Endothelial cell of umbilical vein (primary cell): Measurements from ENCODE around the gene DAB2IP.

ENCODE experiments used
- CTCF ChIP-seq, 2 donors: IDR thresholded peaks; 1 replicate in 1 of 2; 2 replicates in 1 of 2; pipeline ENCODE4 v1.5.1; 2011; ENCODE audit warnings: low read length in 2 of 2, mild to moderate bottlenecking in 2 of 2, moderate library complexity in 2 of 2, control low read depth in 1 of 2, inconsistent platforms in 1 of 2, low read depth in 1 of 2; ENCODE audit not compliant: insufficient read depth in 1 of 2; ENCODE audit errors: extremely low read depth in 1 of 2
- EZH2 ChIP-seq: IDR thresholded peaks from 2 replicates; pipeline ENCODE4 v1.6.1; 2012; ENCODE audit warnings: borderline replicate concordance, low read depth, mild to moderate bottlenecking, moderate library complexity, low read length, inconsistent platforms; ENCODE audit not compliant: severe bottlenecking
- FOS ChIP-seq: IDR thresholded peaks from 2 replicates; pipeline ENCODE4 v1.6.1; 2011; ENCODE audit warnings: mild to moderate bottlenecking, low read length, moderate library complexity, borderline replicate concordance; ENCODE audit not compliant: insufficient read depth
- GATA2 ChIP-seq: IDR thresholded peaks from 2 replicates; pipeline ENCODE4 v1.7.0; 2011; ENCODE audit warnings: low read depth, mild to moderate bottlenecking, moderate library complexity, mixed read lengths, low read length; ENCODE audit not compliant: insufficient read length, insufficient read depth
- JUN ChIP-seq: IDR thresholded peaks from 2 replicates; pipeline ENCODE4 v1.6.1; 2011; ENCODE audit warnings: borderline replicate concordance, low read depth; ENCODE audit not compliant: insufficient read length, insufficient read depth
- MAX ChIP-seq: IDR thresholded peaks from 2 replicates; pipeline ENCODE4 v1.6.1; 2011; ENCODE audit not compliant: insufficient read depth, insufficient read length
- MYC ChIP-seq: IDR thresholded peaks from one replicate; pipeline ENCODE4 v1.6.1; 2011; ENCODE audit warnings: mild to moderate bottlenecking, low read depth, low read length
- POLR2A ChIP-seq: IDR thresholded peaks from 2 replicates; pipeline ENCODE4 v1.6.1; 2012; ENCODE audit warnings: low read depth, mild to moderate bottlenecking, control low read depth, low read length
- POLR2AphosphoS5 ChIP-seq: IDR thresholded peaks from 2 replicates; pipeline ENCODE4 v1.6.1; 2012; ENCODE audit warnings: low read depth, mild to moderate bottlenecking, control low read depth, low read length, moderate library complexity; ENCODE audit not compliant: insufficient read depth

GRCh38 chr9:121748727-121749423, 97.4 kb downstream of the DAB2IP start:
- TF ChIP-seq CTCF (IDR thresholded peaks at IDR 0.05; ENCODE audit: extremely low read depth in 1 of 2, insufficient read depth in 1 of 2, low read depth in 1 of 2, low read length in 2 of 2), result no peak
- TF ChIP-seq MAX, result no peak
- TF ChIP-seq EZH2, result no peak
- TF ChIP-seq POLR2A, result no peak
- TF ChIP-seq POLR2AphosphoS5, result no peak
- TF ChIP-seq FOS, result no peak
- TF ChIP-seq JUN, result no peak
- no peak for TF ChIP-seq MYC
- no peak for TF ChIP-seq GATA2
